ENCODE measurements around the gene MAS1L.
"Not testable (repeated sequence)": the region's sequence is repeated elsewhere in the genome, so short reads cannot be mapped to it uniquely, and the experiment has no call there.

The MAS1L gene

DNA sequence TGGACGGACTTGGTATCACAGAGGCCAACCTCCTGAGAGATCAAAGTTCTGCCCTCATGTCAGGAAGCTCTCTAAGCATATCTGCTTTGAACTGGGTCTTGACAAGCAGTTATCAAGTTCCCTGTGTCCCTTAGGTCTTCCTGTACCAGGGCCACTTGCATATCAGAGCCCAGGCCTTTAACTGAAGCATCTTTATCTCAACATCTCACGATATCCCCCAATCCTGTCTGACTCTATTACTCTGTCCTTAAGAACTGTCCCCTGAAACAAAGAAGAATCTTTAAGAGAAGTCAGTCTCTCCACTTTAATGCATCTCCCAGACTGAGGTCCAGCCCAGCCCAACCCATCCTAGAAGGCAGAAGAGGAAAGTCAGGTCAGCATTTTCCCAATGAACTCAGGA, 8.2 kb downstream of the MAS1L start:
- no peak for DNase-seq (ENCODE audit: low read depth in 2 of 2)

DNA sequence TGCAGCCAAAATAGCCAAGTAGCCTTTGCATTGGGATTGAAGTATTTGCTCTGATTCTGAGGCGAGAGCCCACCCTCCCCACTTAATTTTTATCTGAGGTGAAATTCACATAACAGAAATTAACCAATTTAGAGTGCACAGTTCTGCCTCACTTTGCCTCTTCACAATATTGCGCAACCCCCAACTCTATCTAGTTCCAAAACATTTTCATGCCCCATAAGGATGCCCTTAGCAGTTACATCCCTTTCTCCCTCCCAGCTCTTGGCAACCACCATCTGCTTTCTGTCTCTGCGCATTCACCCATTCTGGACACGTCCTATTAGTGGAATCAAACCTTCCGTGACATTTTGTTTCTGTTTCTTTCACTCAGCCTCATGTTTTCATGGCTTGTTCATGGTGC, 9.0 kb downstream of the MAS1L start:
- no peak for DNase-seq (ENCODE audit: low read depth in 2 of 2)

DNA sequence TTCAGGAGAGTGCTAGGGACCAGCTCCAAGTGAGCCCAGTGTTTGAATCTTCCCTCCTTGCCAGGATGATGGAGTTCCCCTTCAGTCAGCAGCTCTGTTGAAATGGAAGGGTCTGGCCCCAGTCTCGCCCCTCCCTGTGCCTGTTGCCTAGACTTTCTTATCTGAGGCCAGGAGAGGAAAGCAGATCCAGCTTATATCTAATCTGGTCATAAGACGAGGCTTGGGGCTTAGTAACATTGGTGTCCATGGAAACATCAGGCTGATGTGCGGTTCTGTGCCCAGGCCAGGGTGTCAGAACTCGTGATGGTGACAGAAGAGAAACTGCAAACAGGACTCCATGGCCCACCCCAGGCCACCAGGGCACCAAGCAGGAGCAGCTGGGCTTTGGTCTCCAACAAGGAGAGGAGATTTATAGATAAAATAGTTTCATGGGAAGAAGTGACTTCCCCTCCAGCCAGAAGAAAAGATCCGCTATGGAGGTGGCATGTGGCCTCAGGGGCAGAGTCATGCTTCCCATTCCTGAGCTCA, 9.8 kb downstream of the MAS1L start:
- DNase-seq (ENCODE audit: low read depth in 2 of 2), result no peak

DNA sequence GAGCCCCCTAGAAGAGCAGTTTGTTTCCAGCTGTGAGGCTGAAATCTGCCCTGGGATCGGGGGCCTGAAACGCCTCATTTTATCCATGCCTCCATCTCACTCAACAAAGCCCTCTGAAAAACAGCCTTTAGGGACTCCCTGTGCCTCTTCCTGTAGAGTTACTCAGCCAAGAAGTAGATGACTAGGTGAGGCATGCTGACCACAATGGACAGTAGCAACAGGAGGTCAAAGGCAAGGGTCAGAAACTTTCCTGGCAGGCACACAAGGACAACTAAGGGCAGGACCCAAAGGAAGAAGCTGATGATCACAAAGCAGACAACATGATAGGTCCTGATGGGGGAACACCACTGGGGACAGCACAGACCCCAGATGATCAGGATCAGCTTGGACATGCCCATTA, 12.8 kb downstream of the MAS1L start:
- no peak for DNase-seq (ENCODE audit: low read depth in 2 of 2)

DNA sequence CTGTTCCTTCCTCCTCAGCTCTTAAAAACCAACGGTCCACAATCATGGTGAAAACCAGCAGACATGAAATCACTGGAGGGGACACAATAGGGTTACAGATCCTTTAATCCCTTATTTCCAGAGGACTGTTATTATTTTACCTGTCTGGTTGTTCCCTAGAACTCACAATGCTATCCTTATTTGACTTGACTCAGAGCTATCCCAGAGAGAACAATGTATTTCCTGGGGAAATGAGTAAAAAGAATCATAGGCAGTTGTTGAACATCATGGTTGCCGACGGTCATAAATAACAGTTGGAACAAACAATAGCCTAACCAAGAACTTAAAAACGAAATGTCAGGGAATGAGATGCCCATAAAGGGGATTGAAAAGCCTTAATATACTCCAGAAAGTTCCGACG, 21.5 kb downstream of the MAS1L start:
- no peak for DNase-seq (ENCODE audit: low read depth in 2 of 2)

DNA sequence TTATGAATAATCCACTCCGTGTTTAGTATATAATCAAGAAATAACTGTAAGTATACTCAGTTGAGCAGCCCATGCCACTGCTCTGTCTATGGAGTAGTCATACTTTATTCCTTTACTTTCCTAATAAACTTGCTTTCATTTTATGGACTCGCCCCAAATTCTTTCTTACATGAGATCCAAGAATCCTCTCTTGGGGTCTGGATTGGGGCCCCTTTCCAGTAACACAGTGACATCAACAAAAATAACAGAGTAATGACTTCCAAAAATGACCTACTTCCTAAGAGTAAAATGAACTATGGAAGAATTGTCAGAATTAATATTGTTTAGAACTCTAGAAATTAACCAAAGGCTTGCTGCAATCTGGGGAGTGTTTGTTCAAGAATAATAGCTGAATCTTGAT, 22.0 kb downstream of the MAS1L start:
- no peak for DNase-seq (ENCODE audit: low read depth in 2 of 2)

DNA sequence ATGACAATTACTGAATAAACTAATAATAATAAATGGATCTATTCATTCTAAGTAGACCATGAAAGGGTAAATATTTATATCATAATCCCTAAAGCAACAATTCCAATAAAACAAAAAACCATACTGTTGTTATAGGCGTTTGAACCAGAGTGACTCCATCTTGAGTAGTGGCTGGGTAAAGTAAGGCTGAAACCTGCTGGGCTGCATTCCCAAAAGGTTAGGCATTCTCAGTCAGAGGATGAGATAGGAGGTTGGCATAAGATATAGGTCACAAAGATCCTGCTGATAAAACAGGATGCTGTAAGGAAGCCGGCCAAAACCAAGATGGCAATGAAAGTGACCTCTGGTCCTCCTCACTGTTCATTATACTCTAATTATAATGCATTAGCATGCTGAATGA, 22.5 kb downstream of the MAS1L start:
- DNase-seq (ENCODE audit: low read depth in 2 of 2), result no peak

DNA sequence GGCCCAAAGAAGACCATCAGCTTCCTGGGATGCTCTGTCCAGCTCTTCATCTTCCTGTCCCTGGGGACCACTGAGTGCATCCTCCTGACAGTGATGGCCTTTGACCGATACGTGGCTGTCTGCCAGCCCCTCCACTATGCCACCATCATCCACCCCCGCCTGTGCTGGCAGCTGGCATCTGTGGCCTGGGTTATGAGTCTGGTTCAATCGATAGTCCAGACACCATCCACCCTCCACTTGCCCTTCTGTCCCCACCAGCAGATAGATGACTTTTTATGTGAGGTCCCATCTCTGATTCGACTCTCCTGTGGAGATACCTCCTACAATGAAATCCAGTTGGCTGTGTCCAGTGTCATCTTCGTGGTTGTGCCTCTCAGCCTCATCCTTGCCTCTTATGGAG, 25.7 kb downstream of the MAS1L start:
- DNase-seq (ENCODE audit: low read depth in 2 of 2), result no peak

DNA sequence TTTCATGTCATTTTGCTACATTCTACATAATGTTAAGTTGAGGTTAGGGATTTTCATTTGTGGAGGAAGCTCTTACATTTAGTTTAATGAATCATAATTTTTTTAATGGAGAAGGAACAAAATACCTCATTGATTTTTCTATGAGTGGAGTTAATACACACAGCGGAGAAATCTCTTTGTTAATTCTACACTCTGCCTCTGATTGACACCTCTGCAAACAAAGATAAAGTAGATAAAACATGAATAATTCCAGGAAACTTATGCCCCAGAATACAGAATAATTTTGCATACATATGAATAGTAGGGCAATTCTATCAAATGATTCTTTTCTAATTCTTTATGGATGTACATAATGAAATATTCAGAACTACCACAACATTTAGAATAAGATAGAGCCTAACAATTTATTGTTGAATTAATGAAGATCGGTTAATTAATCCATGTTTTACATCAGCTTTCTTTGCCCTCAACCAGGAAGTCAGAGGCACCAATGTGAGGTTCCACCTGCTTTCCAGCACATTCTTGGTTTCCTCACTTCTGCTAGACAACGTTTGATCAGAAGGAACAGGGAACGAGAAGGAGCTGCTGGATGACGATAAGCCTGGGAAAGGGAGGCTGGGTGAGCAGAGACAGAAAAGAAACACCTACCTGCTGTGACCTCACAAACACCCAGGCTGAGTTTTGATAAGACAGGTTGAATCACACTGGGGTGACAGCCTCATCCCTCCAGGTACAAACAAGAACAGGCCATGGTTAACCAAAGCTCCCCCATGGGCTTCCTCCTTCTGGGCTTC, 26.5 kb downstream of the MAS1L start:
- DNase-seq (ENCODE audit: low read depth in 2 of 2), result no peak

DNA sequence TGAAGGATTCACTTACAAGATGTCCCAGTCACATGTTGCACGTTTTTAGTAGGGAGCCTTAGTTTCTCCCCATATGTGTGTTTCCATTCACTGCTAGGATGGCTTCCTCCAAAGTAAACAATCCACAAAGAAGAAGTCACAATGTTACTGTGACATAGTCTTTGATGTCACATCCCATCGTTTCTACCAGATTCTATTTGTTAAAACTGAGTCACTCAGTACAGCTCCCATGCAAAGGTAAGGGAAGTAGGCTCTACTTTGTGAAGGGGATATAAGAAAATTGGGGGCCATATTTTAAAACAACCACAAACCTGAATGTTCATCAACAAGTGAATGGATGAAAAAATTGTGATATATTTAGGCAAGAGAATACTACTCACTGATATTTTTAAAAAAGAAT, 30.8 kb downstream of the MAS1L start, which contains the start of the genes OR11A1 and OR2H1:
OR11A1 (minus strand) TSS at position 101 of the 400 bp plus-strand sequence. CDS start 29,430 bp downstream, outside the sequence.
OR2H1 (plus strand) TSS at position 185 of the 400 bp plus-strand sequence. CDS start 4,615 bp downstream, outside the sequence.
- no peak for DNase-seq (ENCODE audit: low read depth in 2 of 2)

DNA sequence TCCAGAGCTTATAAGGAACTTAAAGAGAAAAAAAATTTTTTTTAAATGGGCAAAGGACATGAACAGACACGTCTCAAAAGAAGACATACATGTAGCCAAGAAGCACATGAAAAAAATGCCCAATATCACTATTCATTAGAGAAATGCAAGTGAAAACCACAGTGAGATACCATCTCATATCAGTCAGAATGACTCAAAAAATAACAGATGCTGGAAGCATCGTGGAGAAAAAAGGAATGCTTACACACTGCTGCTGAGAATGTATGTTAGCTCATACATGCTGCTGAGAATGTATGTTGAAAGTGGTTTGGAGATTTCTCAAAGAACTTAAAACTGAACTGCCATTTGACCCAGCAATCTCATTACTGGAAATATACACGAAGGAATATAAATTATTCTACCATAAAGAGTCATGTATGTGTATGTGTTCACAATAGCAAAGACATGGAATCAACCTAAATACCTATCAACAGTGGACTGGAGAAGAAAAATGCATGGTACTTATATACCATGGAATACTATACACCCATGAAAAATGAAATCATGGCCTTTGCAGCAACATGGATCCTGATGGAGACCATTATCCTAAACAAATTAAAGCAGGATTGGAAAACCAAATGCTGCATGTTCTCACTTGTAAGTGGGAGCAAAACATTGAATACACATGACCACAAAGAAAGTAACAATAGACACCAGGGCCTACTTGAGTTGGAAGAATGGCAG, 36.1 kb downstream of the MAS1L start:
- no peak for DNase-seq (ENCODE audit: low read depth in 2 of 2)

DNA sequence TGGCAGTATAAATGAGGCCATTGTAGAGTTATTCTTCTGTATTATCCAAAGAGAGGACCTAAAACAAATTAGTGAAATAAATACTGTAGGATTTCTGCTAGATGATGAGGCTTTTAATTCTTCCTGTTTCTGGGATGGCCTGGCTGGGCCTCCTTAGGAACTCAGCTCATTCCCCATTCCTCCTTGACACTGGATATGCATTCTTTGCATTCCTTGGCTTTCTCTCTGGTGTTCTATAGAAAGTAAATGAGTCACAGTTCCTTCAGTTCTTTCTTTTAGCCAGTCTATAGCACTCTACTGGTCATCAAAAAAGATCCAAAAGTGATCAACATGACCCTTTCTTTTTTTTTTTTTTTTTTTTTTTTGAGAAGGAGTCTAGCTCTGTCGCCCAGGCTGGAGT, 40.1 kb downstream of the MAS1L start:
- no peak for DNase-seq (ENCODE audit: low read depth in 2 of 2)

DNA sequence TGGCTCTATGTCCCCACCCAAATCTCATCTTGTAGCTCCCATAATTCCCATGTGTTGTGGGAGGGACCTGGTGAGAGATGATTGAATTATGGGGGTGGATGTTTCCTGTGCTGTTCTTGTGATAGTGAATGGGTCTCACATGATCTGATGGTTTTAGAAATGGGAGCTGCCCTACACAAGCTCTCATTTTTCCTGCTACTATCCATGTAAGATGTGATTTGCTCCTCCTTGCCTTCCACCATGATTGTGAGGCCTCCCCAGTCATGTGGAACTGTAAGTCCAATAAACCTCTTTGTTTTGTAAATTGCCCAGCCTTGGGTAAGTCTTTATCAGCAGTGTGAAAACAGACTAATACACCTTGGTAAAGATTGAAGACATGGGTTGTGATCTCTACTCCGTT, 43.7 kb downstream of the MAS1L start:
- not testable (repeated sequence) for DNase-seq (ENCODE audit: low read depth in 2 of 2)

DNA sequence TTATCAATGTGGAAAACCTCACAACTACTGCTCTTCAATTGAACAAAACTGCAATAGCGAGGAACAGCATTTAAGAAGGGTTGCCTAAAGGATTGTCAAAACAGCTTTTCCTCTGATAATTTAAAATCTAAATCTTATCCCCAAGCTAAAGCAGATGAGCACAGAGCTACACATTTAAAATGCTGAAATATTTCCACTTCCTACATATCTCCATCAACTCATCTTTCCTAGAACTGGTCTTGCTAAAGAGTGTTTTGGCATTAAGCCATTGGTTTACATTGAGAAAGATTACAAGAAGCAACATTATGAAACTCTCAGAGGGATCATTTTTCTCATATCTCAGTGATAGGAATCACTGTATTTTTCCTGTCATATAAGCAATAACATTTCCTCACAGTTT, 45.0 kb downstream of the MAS1L start:
- no peak for DNase-seq (ENCODE audit: low read depth in 2 of 2)

DNA sequence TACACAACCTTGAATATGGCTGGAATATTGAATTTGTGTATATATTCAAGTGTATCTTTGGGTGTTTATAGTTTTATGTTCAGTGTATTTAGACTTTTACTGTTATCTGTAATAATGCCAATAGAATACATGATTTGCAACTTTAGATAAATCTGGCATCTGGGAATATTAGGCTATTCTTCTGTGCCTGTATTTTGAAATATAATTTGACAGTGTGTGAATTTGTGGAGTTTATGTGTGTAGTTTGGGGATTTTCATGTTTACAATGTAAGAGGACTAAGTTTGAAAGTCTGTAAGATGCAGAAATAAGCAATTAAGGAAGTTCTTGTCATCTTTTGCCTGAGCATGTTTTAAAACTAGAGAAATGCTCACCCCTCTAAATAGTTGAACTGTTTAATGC, 48.8 kb downstream of the MAS1L start, which contains the start of gene OR10C1:
OR10C1 (plus strand) TSS at position 301 of the 400 bp plus-strand sequence. CDS start 710 bp downstream, outside the sequence.
- DNase-seq (ENCODE audit: low read depth in 2 of 2), result no peak

DNA sequence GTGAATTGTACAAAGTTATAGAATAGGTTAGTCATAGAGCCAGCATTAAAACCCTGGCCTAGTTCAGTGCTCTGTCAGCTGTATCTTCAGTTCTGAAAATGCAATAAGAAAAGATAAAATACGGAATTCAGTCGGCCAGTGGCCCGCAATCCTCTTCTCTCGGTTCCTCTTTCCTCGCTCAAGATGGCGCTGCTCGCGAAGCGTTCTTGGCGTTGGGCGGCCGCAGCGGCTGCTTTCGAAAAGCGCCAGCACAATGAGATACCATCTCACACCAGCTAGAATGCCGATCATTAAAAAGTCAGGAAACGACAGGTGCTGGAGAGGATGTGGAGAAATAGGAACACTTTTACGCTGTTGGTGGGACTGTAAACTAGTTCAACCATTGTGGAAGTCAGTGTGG, 51.0 kb downstream of the MAS1L start:
- not testable (repeated sequence) for DNase-seq (ENCODE audit: low read depth in 2 of 2)

Data from stimulated activated CD8-positive, alpha-beta memory T cell treated with anti-CD3 and anti-CD28 coated beads, Interleukin-7, amount 100 ng/mL, for 1 hour (primary cell).